Activated CD8-positive, alpha-beta memory T cell treated with anti-CD3 and anti-CD28 coated beads for 24 hours (primary cell): ENCODE data around the gene TMEM115.
A peak's percentile ranks its signal among the peaks of the same experiment; 100 is the strongest.

ENCODE experiments used
- DNase-seq: peaks from one replicate; pipeline ENCODE4 v3.0.0-alpha.2; 2020

Gene TMEM115

GRCh38 chr3:50351323-50351697 lies 8.0 kb downstream of the TMEM115 start:
- DNase-seq, result no peak

GRCh38 chr3:50350527-50351322 lies 8.6 kb downstream of the TMEM115 start, which contains the start of the genes CYB561D2 and NPRL2:
TSS of gene CYB561D2 (plus strand) at chr3:50350862. CDS start at chr3:50351434, 572 bp downstream.
TSS of gene NPRL2 (minus strand) at chr3:50350775. CDS start at chr3:50350652, 123 bp downstream.
- DNase-seq, result peak; percentile 100

- DNase-seq, result no peak
Observed at GRCh38 chr3:50350213-50350526, 9.2 kb downstream of the TMEM115 start.

- peak; percentile 86 for DNase-seq
Observed at GRCh38 chr3:50347187-50347813, 12.0 kb downstream of the TMEM115 start.

- DNase-seq, result peak; percentile 88
Observed at GRCh38 chr3:50345586-50346234, 13.6 kb downstream of the TMEM115 start, which contains the start of gene ZMYND10. TSS of gene ZMYND10 (minus strand) at chr3:50345732. CDS start at chr3:50345579, 153 bp downstream.

GRCh38 chr3:50345008-50345407 lies 14.3 kb downstream of the TMEM115 start:
- no peak for DNase-seq

- DNase-seq, result no peak
Observed at GRCh38 chr3:50342813-50343633, 16.3 kb downstream of the TMEM115 start.

GRCh38 chr3:50341996-50342650 lies 17.2 kb downstream of the TMEM115 start:
- no peak for DNase-seq

GRCh38 chr3:50341537-50341936 lies 17.8 kb downstream of the TMEM115 start:
- DNase-seq, result peak; percentile 72

- peak; percentile 88 for DNase-seq
Observed at GRCh38 chr3:50340448-50341329, 18.6 kb downstream of the TMEM115 start, which contains the start of gene RASSF1. TSS of gene RASSF1 (minus strand) at chr3:50340836. CDS start at chr3:50340805, 31 bp downstream.

- no peak for DNase-seq
Observed at GRCh38 chr3:50340147-50340447, 19.2 kb downstream of the TMEM115 start.

- DNase-seq, result peak; percentile 67
Observed at GRCh38 chr3:50339485-50340146, 19.7 kb downstream of the TMEM115 start.

GRCh38 chr3:50338965-50339364 lies 20.4 kb downstream of the TMEM115 start:
- DNase-seq, result no peak

- peak; percentile 97 for DNase-seq
Observed at GRCh38 chr3:50337175-50337861, 22.0 kb downstream of the TMEM115 start.

GRCh38 chr3:50336452-50337174 lies 22.7 kb downstream of the TMEM115 start:
- no peak for DNase-seq

- no peak for DNase-seq
Observed at GRCh38 chr3:50334339-50335075, 24.8 kb downstream of the TMEM115 start.

GRCh38 chr3:50333744-50334328 lies 25.5 kb downstream of the TMEM115 start:
- no peak for DNase-seq

- DNase-seq, result no peak
Observed at GRCh38 chr3:50331364-50331907, 27.9 kb downstream of the TMEM115 start.
